Measurements from ENCODE around the gene ARHGAP24. TPM values are rescaled to one million over a fixed set of nuclear protein-coding genes. Genes with fewer than 3 reads are reported as not detected.
A peak's percentile ranks its signal among the peaks of the same experiment; 100 is the strongest.

Gene ARHGAP24
- total and polyA plus RNA-seq, 2 donors from 2014 or later = 78.1 to 94.7 TPM

- no peak for DNase-seq
- TF ChIP-seq CTCF (IDR thresholded peaks at IDR 0.05; ENCODE audit: borderline replicate concordance, extremely low read depth, insufficient read depth) = no peak
- no peak overlapping the region for H3K27ac ChIP-seq (ENCODE audit: low read depth in 2 of 2, low read length in 2 of 2)
- no peak overlapping the region for H3K9ac ChIP-seq (ENCODE audit: low read length in 3 of 3)
- H3K4me1 ChIP-seq (ENCODE audit: control insufficient read depth in 2 of 3, insufficient read depth in 2 of 3, low read depth in 1 of 3, low read length in 3 of 3) = no peaks in the 10 kb centered on the region
- no peaks in the 10 kb centered on the region for H3K9me3 ChIP-seq (ENCODE audit: control insufficient read depth in 2 of 3, insufficient read depth in 1 of 3, low read length in 3 of 3)
- intact Hi-C loops (cut with DNase I) = no loop called here
- H3K4me3 ChIP-seq (ENCODE audit: low read length in 3 of 3) = no peak overlapping the region
- no peaks in the 10 kb centered on the region for H3K36me3 ChIP-seq (ENCODE audit: control insufficient read depth in 2 of 3, insufficient read depth in 3 of 3, low read length in 3 of 3)
- H3K27me3 ChIP-seq (ENCODE audit: control insufficient read depth, insufficient read depth, low read length) = no peaks in the 10 kb centered on the region
- no peak for FAIRE-seq
These were observed 196.2 kb downstream of the ARHGAP24 start for GRCh38 chr4:85671120-85671519.

- no peak overlapping the region for H3K4me3 ChIP-seq (ENCODE audit: low read length in 3 of 3)
- no peaks in the 10 kb centered on the region for H3K9me3 ChIP-seq (ENCODE audit: control insufficient read depth in 2 of 3, insufficient read depth in 1 of 3, low read length in 3 of 3)
- H3K27me3 ChIP-seq (ENCODE audit: control insufficient read depth, insufficient read depth, low read length) = no peaks in the 10 kb centered on the region
- TF ChIP-seq CTCF (IDR thresholded peaks at IDR 0.05; ENCODE audit: borderline replicate concordance, extremely low read depth, insufficient read depth) = no peak
- H3K4me1 ChIP-seq (ENCODE audit: control insufficient read depth in 2 of 3, insufficient read depth in 2 of 3, low read depth in 1 of 3, low read length in 3 of 3) = no peaks in the 10 kb centered on the region
- H3K9ac ChIP-seq (ENCODE audit: low read length in 3 of 3) = no peak overlapping the region
- H3K36me3 ChIP-seq (ENCODE audit: control insufficient read depth in 2 of 3, insufficient read depth in 3 of 3, low read length in 3 of 3) = no peaks in the 10 kb centered on the region
- no peak overlapping the region for H3K27ac ChIP-seq (ENCODE audit: low read depth in 2 of 2, low read length in 2 of 2)
- no peak for FAIRE-seq
- DNase-seq = peak in 1 of 5 donors; percentile 34
- intact Hi-C loops (cut with DNase I) = no loop called here
These were observed 197.2 kb downstream of the ARHGAP24 start for GRCh38 chr4:85672116-85672515.

- no peak overlapping the region for H3K27ac ChIP-seq (ENCODE audit: low read depth in 2 of 2, low read length in 2 of 2)
- H3K9me3 ChIP-seq (ENCODE audit: control insufficient read depth in 2 of 3, insufficient read depth in 1 of 3, low read length in 3 of 3) = no peaks in the 10 kb centered on the region
- no peak overlapping the region for H3K9ac ChIP-seq (ENCODE audit: low read length in 3 of 3)
- no peak overlapping the region for H3K4me3 ChIP-seq (ENCODE audit: low read length in 3 of 3)
- DNase-seq (no peak), FAIRE-seq (no peak)
- no peaks in the 10 kb centered on the region for H3K27me3 ChIP-seq (ENCODE audit: control insufficient read depth, insufficient read depth, low read length)
- no peak for TF ChIP-seq CTCF (IDR thresholded peaks at IDR 0.05; ENCODE audit: borderline replicate concordance, extremely low read depth, insufficient read depth)
- H3K36me3 ChIP-seq (ENCODE audit: control insufficient read depth in 2 of 3, insufficient read depth in 3 of 3, low read length in 3 of 3) = no peaks in the 10 kb centered on the region
- H3K4me1 ChIP-seq (ENCODE audit: control insufficient read depth in 2 of 3, insufficient read depth in 2 of 3, low read depth in 1 of 3, low read length in 3 of 3) = no peaks in the 10 kb centered on the region
- intact Hi-C loops (cut with DNase I) = no loop called here
These were observed 198.0 kb downstream of the ARHGAP24 start for GRCh38 chr4:85672959-85673358.

- no peak for DNase-seq
- Histone ChIP-seq H3K9me3 (ENCODE audit: control insufficient read depth in 2 of 3, insufficient read depth in 1 of 3, low read length in 3 of 3) (no peaks in the 10 kb centered on the region), H3K4me3 (ENCODE audit: low read length in 3 of 3) (no peak overlapping the region), H3K27me3 (ENCODE audit: control insufficient read depth, insufficient read depth, low read length) (no peaks in the 10 kb centered on the region), H3K9ac (ENCODE audit: low read length in 3 of 3) (no peak overlapping the region), H3K4me1 (ENCODE audit: control insufficient read depth in 2 of 3, insufficient read depth in 2 of 3, low read depth in 1 of 3, low read length in 3 of 3) (no peaks in the 10 kb centered on the region), H3K36me3 (ENCODE audit: control insufficient read depth in 2 of 3, insufficient read depth in 3 of 3, low read length in 3 of 3) (no peaks in the 10 kb centered on the region), H3K27ac (ENCODE audit: low read depth in 2 of 2, low read length in 2 of 2) (no peak overlapping the region)
- FAIRE-seq = no peak
- intact Hi-C loops (cut with DNase I) = no loop called here
- no peak for TF ChIP-seq CTCF (IDR thresholded peaks at IDR 0.05; ENCODE audit: borderline replicate concordance, extremely low read depth, insufficient read depth)
These were observed 198.6 kb downstream of the ARHGAP24 start for GRCh38 chr4:85673540-85673939.
